HG02884 (cell line): ENCODE data around the gene RNMT.
"Not testable (repeated sequence)": the region's sequence is repeated elsewhere in the genome, so short reads cannot be mapped to it uniquely, and the experiment has no call there.

Experiments
- ATAC-seq: cut with Tn5 transposase; IDR thresholded peaks from one replicate; pipeline ENCODE4 v1.9.1; 2021; ENCODE audit warnings: mild to moderate bottlenecking, moderate library complexity; ENCODE audit not compliant: unreplicated experiment

Gene RNMT

DNA sequence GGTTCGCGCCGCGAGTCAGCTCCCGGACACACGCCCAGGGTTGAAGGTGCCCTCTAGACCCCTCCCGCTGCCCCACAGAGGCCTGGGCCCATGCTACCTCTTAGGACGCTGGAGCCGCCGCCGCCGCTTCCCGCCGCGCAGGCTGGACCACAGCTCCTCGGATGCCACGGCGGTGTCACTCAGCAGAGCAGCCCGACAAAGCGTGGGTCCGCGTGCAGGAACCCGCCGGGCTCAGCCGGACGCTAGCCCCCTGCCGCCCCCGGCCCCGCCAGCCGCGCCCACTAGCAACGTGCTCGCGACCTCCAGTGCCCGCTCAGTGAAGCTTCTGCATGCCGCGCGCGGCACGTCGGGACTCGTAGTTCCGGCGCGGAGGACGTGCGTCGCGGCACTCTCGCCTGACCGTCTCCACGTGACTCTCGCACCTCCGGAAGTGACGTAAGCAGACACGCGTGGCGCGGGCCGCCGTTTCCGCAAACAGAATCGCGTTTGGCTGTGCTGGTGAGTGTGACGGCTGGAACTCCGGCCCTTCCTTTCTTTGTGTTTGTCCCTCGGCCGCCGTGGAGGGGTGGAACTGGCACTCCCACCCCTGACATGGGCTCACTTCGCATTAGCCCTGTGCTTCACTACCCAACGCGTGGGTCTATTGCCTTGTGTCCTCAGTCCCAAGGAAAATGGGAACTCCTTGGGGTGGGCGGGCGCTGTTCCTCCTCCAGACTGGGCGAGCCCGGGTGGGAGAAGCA lies at the start of gene RNMT, which contains the start of gene FAM210A:
TSS of gene RNMT (plus strand) at position 442 of the 740 bp plus-strand sequence. CDS start 4,845 bp downstream, outside the sequence.
TSS of gene FAM210A (minus strand) at position 327 of the 740 bp plus-strand sequence. CDS start 44,481 bp downstream, outside the sequence.
- peak; percentile 85 for ATAC-seq

DNA sequence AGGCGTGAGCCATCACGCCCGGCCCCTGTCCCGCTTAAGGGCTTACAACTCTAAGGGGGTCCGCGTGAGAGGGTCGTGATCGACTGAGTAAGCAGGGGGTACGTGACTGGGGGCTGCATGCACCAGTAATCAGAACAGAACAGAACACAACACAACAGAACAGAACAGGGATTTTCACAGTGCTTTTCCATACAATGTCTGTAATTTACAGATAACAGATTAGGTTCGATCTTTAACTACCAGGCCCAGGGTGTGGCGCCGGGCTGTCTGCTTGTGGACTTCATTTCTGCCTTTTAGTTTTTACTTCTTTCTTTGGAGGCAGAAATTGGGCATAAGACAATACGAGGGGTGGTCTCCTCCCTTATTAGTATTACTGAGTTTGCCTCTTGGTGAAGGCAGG lies 49.1 kb upstream of the RNMT start:
- ATAC-seq: not testable (repeated sequence)

DNA sequence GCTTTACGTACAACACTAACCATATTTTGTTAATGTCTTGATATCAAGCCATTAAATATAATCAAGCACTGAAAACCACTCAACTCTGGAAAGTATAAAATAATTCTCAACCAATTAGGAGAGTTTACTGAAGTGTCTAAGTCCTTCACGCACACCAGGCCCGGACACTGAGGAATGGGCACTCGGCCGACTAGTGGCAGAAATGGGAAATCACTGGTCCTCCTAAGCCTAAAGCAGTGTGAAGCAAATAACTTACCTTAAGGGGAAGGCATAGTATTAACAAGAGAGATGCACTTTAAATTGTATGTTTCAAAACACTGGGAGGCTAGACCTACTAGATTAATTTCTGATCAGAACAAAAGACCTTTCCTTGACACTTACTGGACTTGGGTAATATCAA lies 45.9 kb upstream of the RNMT start:
- ATAC-seq: no peak

DNA sequence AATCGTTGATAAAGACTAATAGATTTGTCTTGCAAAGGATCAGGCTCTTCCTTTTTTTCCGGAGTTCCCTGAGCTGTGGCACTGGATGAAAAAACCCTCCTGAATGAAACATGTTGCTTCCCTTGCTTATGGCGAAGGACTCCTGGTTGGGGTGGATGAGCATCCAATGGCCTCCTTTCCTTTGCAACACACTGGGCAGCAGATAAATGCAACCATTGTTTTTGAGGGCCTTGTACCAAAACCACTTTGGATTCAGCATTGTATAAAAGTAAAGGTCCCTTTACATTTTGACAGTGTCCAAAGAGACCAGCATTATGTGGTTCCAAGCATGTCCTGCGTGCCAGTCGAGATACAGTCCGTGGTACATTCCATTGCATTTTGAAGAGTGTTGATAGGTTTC lies 44.8 kb upstream of the RNMT start:
- no peak for ATAC-seq

DNA sequence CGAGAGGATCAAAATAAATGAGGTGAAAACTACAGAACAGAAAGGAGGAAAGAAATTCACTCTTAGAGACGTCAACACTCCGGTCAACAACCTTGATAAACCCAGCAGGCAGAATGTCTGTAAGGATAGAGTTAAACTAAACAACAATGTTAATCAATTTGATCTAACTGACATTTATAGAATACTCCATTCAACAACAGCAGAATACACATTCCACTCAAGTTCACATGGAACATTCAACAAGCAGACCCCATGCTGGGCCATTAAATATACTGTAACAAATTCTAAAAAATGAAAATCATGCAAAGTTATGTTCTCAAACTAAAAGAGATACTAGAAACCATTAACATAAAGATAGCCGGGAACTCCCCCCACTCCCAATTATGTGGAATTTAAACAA lies 41.9 kb upstream of the RNMT start:
- no peak for ATAC-seq

DNA sequence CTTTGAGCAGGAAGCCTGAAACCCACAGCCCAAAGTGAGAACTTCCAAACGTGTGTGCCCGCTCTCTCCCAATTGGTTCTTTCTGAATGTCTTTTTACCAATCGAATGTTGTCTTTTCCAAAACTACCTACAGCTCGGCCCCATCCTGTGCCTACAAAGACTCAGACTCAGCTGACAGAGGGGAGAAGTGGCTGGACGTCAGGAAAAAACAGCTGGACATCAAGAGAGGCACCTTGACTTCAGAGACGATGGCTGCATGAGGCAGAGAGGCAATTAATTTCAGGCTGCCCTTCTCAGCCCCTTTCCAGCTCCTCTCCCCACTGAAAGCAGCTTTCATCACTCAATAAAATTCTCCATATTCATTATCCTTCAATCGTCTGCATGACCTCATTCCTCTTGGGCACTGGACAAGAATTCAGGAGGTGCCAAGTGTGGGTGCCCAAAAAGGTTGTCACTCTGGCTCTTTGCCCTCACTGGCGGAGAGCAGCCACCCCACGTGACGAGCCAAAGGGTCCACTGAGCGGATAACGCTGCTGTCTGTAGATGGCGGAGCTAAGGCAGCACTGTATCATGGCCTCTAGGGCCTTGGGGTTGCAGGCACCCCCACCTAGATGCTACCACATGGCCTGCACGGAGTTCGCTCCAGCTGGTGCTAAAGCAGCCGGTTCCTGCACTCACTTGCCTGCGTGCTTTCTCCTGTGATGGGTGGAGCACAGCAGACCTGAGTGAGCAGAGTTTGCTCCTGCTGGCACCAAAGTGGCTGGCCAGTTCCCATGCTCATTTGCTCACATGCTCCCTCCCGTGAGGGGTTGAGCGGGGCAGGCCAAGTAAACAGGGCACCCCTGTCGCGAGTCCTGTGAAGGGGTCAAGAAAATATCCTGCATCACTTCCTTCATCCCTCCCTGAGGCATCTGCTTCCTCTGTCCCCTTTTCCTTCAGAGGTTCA lies 38.0 kb upstream of the RNMT start:
- no peak for ATAC-seq

DNA sequence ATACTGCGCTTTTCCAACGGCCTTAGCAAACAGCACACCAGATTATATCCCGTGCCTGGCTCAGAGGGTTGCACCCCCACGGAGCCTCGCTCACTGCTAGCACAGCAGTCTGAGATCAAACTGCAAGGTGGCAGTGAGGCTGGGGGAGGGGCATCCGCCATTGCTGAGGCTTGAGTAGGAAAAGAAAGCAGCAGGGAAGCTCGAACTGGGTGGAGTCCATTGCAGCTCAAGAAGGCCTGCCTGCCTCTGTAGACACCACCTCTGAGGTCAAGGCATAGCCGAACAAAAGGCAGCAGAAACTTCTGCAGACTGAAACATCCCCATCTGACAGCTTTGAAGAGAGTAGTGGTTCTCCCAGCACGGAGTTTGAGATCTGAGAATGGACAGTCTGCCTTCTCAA lies 36.4 kb upstream of the RNMT start:
- ATAC-seq: not testable (repeated sequence)

DNA sequence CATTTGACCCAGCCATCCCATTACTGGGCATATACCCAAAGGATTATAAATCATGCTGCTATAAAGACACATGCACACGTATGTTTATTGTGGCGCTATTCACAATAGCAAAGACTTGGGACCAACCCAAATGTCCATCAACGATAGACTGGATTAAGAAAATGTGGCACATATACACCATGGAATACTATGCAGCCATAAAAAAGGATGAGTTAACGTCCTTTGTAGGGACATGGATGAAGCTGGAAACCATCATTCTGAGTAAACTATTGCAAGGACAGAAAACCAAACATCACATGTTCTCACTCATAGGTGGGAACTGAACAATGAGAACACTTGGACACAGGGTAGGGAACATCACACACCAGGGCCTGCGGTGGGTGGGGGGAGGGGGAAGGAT lies 31.1 kb upstream of the RNMT start:
- not testable (repeated sequence) for ATAC-seq

DNA sequence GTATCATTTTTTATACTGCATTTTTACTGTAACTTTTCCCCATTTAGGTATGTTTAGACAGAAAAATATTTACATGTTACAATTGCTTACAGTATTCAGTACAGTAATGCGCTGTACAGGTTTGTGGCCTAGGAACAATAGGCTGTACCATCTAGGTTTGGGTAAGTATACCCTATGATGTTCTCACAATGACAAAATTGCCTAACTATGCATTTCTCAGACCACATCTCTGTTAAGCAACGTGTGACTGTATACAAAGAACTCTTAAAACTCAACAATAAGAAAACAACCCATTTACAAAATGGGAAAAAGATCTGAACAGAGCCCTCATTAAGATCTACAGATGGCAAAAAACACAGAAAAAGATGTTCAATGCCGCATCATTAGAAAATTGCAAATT lies 29.5 kb upstream of the RNMT start:
- no peak for ATAC-seq

DNA sequence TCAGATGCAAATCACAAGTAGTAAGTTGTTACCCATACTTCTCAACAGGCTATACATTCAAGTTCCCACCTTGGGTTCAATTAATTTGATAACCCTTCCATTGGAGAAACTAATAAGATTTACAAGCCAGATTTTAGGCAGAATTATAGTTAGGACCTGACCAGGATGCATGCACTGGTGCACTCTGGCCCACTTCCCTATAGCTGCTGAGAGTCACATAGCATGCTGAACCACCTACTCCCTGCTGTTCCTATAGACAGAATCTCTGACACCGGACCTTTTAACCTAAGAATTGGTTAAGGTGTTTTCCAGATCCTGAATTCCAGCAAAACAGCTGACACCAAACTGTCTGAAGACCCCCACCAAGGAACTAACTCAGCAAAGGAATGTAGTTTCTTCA lies 26.3 kb upstream of the RNMT start:
- ATAC-seq: no peak

DNA sequence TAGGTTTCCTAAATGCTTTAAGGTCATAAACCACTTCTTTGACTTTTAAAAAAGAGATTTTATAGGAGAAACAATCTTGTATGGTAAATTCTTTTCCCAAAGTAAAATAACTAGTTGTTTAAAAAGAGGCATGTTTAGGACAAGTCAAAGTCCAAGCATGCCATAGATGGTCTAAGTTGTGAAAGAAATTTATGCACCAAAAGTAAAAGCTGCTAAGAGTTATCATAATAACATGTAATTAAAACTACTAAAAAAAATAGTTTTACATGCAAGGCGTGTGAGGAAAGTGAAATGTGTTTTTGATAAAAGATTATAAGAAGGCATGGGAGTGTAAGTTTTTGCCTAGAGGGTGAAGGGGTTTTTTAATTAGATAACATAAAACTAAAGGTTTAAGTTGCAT lies 22.6 kb upstream of the RNMT start:
- ATAC-seq: no peak

DNA sequence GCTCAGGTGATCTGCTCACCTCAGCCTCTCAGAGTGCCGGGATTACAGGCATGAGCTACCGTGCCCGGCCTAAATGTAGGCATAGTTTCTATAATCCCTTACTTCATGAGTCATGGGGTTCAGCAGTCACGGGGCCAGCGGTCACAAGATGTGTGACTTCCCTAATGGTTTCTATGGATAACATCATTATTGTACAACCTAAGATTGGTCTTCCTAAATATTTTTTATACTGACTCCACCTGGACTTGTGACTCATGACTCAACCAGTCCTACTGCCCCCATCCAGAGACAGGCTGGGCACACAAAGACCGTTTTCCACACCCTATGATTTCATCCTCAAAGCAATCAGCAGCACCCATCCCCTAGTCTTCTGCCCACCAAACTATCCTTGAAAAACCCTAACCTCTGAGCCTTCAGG lies 16.1 kb upstream of the RNMT start:
- no peak for ATAC-seq

DNA sequence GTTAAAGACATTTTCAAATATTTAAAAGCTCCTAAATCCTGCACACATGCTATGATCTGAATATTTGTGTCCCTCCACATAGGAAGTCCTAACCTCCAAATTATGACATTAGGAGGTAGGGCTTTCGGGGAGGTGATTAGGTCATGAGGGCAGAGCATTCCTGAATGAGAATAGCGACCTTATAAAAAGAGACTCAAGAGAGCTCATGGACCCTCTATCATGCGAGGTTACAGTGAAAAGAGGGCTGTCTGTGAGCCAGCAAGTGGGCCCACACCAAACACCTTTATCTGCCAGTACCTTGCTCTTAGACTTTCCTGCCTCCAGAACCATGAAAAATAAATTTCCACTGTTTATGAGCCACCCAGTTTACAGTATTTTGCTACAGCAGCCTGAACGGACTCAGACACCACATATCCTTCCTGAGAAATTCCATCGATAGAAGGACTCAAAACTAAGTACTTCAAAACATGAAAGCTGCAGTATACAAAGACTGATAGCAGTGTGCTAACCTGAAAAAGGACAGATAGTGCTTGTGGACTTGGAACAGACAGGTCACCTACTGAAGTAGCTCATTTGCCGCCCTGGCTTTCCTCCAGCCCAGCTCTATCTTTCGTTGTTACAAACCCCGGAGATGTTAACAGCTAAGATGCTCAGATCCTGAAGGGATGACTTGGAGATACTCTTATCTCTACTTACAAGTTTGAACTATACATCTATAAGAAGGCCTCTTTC lies 13.9 kb upstream of the RNMT start:
- ATAC-seq: no peak

DNA sequence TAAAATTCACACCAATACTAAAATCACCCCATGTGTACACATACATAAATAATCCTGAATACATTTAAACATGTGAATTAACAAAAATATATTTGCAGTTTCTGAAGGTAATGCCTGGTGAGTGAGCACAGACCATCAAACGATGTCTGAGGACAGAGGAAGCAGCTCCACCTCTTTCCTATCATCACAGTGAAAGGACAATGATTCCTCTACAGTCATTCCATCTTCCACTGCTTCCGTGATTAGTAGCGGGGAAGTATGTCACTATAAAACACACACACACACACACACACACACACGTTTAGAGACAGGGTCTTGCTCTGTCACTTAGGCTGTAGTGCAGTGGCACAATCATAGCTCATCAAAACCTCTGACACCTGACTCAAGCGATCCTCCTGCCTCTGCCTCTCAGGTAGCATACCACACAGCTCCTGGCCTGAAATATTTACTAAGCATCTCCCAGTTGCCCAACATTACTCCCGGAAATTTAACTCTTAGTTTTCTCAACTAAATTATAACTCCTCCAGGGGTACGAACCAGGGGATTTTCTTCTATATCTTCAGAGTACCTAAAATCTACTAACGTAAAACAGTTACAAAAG lies 12.9 kb upstream of the RNMT start:
- no peak for ATAC-seq

DNA sequence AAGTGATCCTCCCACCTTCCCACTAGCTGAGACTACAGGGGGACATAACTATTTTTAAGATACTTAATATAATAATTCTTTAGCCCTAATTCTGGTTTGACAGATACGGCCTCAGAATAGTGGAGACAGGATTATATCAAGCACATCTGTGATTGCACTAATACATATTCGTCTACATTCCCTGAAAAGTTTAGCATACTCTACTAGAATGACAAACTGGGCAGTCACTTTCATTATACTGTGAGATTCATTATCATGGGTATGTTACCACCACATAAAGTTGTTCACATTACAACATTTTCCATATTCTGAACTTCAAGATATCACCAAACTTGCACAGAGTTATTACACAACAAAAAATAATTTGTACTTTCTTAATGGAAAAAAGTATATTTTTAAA lies 11.1 kb upstream of the RNMT start:
- no peak for ATAC-seq

DNA sequence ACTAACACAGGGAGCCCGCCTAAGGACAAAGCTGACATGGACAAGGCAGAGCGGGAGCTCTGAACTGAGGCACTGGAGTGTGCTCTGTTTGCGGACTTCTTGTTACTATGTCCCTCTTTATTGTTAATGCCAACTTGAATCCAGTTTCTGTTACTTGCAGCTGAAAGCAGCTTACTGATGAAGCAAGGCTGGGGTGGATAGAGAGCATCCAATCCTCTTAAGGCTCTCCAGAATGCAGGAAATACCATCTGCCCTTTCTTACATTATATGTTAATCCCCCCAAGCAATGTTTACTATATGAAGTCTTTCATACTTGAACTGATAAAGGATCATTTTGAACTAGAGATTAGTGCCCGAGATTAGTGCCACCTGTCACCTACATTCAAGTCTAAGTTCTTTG lies 9.6 kb upstream of the RNMT start:
- no peak for ATAC-seq

DNA sequence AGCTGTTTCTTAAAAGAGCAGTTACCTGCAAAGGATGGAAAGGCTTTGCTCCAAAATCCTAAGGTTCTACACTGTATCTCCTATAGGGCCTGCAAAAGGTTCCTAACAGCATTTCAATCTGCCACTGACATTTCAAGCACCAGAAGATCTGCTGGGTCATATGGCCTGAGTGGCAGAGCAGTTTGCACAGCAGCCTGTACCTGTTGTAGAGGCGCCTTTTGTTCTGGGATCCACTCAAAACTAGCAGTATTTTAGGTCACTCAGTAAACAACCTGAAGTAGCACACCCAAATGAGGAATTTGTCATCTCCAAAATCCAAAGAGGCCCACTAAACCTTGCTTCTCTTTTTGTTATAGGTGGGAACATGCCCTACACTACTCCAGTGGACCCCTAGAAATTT lies 6.3 kb upstream of the RNMT start:
- ATAC-seq: no peak

DNA sequence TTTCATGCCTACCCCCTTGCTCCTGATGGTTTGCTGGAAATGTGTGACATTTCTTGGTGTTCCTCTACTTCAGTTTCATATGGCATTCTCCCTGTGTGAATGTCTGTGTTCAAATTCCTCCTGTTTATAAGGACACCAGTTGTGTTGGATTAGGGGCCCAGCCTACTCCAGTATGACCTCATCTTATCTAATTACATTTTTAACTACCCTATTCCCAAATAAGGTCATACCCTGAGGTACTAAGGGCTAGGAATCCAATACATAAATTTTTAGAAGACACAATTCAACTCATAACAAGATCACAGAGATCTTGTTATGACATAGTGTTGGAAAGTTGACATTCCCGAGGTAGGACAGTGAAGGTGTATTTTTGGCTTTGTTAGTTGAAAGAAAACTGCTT lies 5.6 kb upstream of the RNMT start:
- ATAC-seq: no peak

DNA sequence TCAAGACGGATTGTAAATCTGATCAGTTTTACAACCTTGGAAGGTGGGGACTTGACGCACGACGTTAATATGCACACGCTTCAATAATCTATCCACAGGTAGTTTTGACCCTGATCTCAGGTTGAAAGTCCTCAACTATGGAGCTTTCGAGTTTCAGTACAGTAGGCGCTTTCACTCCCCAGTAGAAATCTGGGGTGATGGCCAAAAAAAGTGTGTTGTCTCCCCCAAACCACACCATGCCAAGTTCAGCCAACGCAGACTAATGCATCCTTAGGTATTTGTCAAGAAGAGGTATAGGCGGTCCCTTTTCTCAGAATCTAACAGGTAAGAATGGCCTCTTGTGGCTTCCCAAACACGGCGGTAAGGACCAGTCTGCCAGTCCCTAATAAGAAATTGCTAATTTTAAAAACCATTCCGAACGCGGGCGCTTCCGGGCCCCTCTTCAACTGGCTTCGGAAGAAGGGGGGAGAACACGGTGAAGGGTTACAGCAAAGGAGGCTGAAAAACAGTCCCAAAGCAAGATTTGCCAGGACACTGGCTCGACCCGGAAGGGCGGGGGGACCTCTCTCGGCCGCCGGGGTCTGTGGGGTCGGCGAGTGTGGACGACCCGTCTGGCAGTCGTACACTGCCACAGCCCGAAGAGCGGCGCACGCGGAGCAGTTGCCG lies 774 bp upstream of the RNMT start:
- peak; percentile 0 for ATAC-seq

DNA sequence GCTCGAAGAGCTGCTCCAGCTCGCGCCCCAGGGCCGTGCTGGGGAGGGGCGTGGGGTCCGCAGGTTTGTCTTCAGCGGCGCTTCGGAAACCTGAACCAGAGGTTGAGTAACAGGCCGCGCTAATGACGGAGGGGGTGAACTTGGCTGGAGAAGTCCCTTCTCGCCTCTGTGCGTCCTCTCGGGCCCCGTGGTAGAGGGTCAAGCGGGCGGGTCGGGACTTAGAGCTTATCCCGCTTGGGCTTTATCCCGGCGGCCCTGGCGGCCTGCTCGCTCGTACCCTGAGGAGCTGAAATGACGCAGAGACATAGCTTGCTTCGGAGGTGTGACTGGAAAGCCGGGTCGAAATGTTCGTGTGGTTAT lies 479 bp downstream of the RNMT start:
- ATAC-seq: no peak
